ENCODE measurements around the gene LRRK1. TPM values are rescaled to one million over a fixed set of nuclear protein-coding genes. Genes with fewer than 3 reads are reported as not detected.

LRRK1 gene
- total RNA-seq, 1 experiment from 2014 or later = 3.7 TPM

- H3K27me3 ChIP-seq (replicated peaks) = no peaks in the 10 kb centered on the region
- H3K36me3 ChIP-seq = peaks cover 2% of the 10 kb centered on the region
- H3K4me3 ChIP-seq = no peak overlapping the region
- peaks cover 39% of the 10 kb centered on the region for H3K4me1 ChIP-seq (replicated peaks)
- H3K9me3 ChIP-seq (replicated peaks) = no peaks in the 10 kb centered on the region
- H3K27ac ChIP-seq = no peak overlapping the region
- peak in 1 of 2 experiments; percentile 21 for DNase-seq (ENCODE audit: low read depth in 1 of 2, low spot score in 2 of 2)
Observed at GRCh38 chr15:101027920-101028319, 108.8 kb downstream of the LRRK1 start.

GRCh38 chr15:101028321-101028720, 109.2 kb downstream of the LRRK1 start:
- no peaks in the 10 kb centered on the region for H3K27me3 ChIP-seq (replicated peaks)
- peaks cover 35% of the 10 kb centered on the region for H3K4me1 ChIP-seq (replicated peaks)
- H3K36me3 ChIP-seq = peaks cover 2% of the 10 kb centered on the region
- H3K27ac ChIP-seq = no peak overlapping the region
- no peak for DNase-seq (ENCODE audit: low read depth in 1 of 2, low spot score in 2 of 2)
- H3K9me3 ChIP-seq (replicated peaks) = no peaks in the 10 kb centered on the region
- no peak overlapping the region for H3K4me3 ChIP-seq

DNA sequence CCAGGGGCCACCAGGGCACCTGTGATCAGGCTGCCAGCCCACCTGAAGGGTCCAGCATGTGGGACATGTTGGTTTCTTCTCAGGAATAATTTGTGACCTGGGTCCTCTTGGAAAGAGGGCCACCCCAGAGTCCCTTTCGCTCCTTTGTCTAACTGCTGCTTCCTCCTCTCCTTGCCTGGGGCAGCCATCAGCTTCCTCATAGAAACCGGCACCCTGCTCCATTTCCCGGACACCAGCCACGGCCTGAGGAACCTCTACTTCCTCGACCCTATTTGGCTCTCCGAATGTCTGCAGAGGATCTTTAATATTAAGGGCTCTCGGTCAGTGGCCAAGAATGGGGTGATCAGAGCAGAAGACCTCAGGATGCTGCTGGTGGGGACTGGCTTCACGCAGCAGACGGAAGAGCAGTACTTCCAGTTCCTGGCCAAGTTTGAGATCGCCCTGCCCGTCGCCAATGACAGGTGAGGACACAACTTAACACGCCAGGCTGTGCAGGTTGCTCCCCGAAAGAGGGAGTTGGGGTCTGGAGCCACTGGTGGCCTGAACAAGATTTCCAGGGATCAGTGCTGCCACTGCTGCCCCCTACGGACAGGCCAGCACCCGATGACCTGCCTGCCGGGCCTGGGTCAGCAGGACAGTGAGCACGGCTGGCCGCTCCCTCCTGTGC, 109.7 kb downstream of the LRRK1 start:
- Histone ChIP-seq H3K4me3 (no peak overlapping the region), H3K27me3 (replicated peaks) (no peaks in the 10 kb centered on the region), H3K36me3 (peaks cover 2% of the 10 kb centered on the region), H3K27ac (no peak overlapping the region), H3K4me1 (replicated peaks) (peaks cover 29% of the 10 kb centered on the region), H3K9me3 (replicated peaks) (no peaks in the 10 kb centered on the region)
- peak in 1 of 2 experiments; percentile 32 for DNase-seq (ENCODE audit: low read depth in 1 of 2, low spot score in 2 of 2)

DNA sequence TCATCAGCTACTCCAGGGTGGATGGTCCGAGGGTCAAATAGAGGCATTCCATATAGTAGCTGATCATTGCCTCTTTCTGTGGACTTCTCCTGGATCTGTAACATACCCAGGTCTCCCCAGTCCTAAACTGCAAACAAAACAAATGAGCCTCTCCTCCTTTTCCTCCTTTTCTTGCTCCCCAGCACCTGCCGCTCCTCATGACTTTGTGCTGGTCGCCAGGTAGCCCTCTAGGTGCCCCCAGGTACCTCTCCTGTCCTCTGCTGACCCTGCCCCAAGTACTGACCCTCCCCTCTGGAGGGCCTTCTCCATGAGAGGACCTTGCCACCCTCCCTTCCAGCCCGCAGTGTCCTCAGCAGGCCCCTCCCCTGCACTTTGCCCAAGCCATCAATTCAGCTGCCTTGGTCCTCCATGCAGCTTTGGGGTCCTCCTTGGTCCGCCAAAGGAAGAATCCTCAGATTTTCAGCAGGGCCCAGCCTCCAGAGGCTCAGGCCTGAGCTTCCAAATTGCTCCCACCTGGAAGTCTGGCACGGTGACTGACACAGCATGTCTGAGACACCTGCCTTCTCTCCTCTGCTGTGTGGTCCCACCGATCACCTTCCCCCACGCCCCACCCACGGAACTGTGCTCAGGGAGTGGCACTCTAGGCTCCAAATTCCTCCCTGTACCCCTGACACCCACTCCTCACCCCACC, 111.0 kb downstream of the LRRK1 start:
- Histone ChIP-seq H3K4me1 (replicated peaks) (peaks cover 17% of the 10 kb centered on the region), H3K27ac (no peak overlapping the region), H3K36me3 (peaks cover 2% of the 10 kb centered on the region), H3K9me3 (replicated peaks) (peaks cover 2% of the 10 kb centered on the region; the same call in 1 of the 2 replicates), H3K4me3 (no peak overlapping the region), H3K27me3 (replicated peaks) (no peaks in the 10 kb centered on the region)
- peak in 1 of 2 experiments; percentile 27 for DNase-seq (ENCODE audit: low read depth in 1 of 2, low spot score in 2 of 2)

GRCh38 chr15:101031213-101031612, 112.1 kb downstream of the LRRK1 start:
- no peak overlapping the region for H3K4me3 ChIP-seq
- H3K27me3 ChIP-seq (replicated peaks) = no peaks in the 10 kb centered on the region
- H3K27ac ChIP-seq = no peak overlapping the region
- peaks cover 2% of the 10 kb centered on the region; the same call in 1 of the 2 replicates for H3K9me3 ChIP-seq (replicated peaks)
- peak; percentile 66 to 78 for DNase-seq (ENCODE audit: low read depth in 1 of 2, low spot score in 2 of 2)
- peaks cover 16% of the 10 kb centered on the region for H3K4me1 ChIP-seq (replicated peaks)
- peaks cover 5% of the 10 kb centered on the region for H3K36me3 ChIP-seq

- no peak overlapping the region for H3K27ac ChIP-seq
- H3K4me1 ChIP-seq (replicated peaks) = peaks cover 16% of the 10 kb centered on the region
- no peak overlapping the region for H3K4me3 ChIP-seq
- peaks cover 2% of the 10 kb centered on the region; the same call in 1 of the 2 replicates for H3K9me3 ChIP-seq (replicated peaks)
- peaks cover 5% of the 10 kb centered on the region for H3K36me3 ChIP-seq
- DNase-seq (ENCODE audit: low read depth in 1 of 2, low spot score in 2 of 2) = no peak
- H3K27me3 ChIP-seq (replicated peaks) = no peaks in the 10 kb centered on the region
Observed at GRCh38 chr15:101033801-101034200, 114.6 kb downstream of the LRRK1 start.

DNA sequence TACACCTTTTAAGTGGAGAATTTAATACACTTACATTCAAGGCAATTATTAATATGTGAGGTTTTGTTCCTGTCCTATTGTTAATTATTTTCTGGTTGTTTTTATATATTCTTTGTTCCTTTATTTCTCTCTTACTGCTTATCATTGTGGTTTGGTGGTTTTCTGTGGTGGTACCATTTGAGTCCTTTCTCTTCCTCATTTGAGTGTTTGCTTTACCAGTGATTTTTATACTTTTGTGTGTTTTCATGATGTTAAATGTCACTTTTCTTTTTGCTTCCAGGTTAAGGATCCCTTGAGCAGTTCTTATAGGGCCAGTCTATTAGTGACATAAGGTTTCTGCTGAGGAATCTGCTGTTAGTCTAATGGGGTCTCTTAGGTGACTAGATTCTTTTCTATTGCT, 116.5 kb downstream of the LRRK1 start:
- Histone ChIP-seq H3K27me3 (replicated peaks) (no peaks in the 10 kb centered on the region), H3K36me3 (peaks cover 3% of the 10 kb centered on the region; the same call in 1 of the 2 replicates), H3K27ac (no peak overlapping the region), H3K4me1 (replicated peaks) (peaks cover 15% of the 10 kb centered on the region), H3K4me3 (no peak overlapping the region), H3K9me3 (replicated peaks) (peaks cover 2% of the 10 kb centered on the region; the same call in 1 of the 2 replicates)
- no peak for DNase-seq (ENCODE audit: low read depth in 1 of 2, low spot score in 2 of 2)

- Histone ChIP-seq H3K4me3 (no peak overlapping the region), H3K36me3 (peaks cover 3% of the 10 kb centered on the region; the same call in 1 of the 2 replicates), H3K9me3 (replicated peaks) (peaks cover 2% of the 10 kb centered on the region; the same call in 1 of the 2 replicates), H3K4me1 (replicated peaks) (peaks cover 9% of the 10 kb centered on the region), H3K27ac (no peak overlapping the region), H3K27me3 (replicated peaks) (no peaks in the 10 kb centered on the region)
- no peak for DNase-seq (ENCODE audit: low read depth in 1 of 2, low spot score in 2 of 2)
Observed at GRCh38 chr15:101036189-101036588, 117.0 kb downstream of the LRRK1 start.

GRCh38 chr15:101037090-101037830, 118.1 kb downstream of the LRRK1 start:
- peak in 1 of 2 experiments; percentile 31 for DNase-seq (ENCODE audit: low read depth in 1 of 2, low spot score in 2 of 2)
- Histone ChIP-seq H3K9me3 (replicated peaks) (peaks cover 2% of the 10 kb centered on the region; the same call in 1 of the 2 replicates), H3K4me1 (replicated peaks) (no peaks in the 10 kb centered on the region), H3K36me3 (peaks cover 3% of the 10 kb centered on the region; the same call in 1 of the 2 replicates), H3K4me3 (no peak overlapping the region), H3K27me3 (replicated peaks) (no peaks in the 10 kb centered on the region), H3K27ac (no peak overlapping the region)

DNA sequence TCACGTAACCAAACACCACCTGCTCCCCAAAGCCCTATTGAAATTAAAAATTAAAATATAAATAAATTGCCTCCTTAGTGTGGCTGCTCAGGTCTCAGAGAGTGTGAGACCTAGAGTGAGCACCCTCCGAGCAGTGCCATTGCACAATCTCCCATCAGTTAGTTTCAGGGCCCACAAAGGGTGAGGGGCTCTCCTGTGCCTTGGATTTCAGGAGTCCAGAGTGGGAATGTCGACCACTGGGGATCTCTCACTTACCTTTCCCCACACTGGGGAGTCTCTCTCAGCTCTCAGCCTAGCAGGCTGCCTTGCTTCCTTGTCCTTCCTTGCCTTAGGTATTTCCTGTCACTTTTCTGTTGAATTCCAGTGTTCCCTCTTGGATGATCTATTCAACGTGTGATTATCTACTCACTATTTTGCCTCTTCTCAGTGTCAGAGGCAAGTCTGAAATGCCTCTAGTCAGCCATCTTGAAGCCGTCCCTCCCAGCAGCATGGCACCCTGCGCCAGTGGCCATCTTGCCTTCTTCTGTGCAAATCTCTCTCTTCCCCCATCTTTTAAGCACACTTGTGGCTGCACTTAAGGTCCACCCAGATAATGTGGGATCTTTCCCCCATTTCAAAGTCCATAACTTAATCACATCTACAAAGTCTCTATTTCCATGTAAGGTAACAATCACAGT, 119.3 kb downstream of the LRRK1 start:
- Histone ChIP-seq H3K36me3 (peaks cover 6% of the 10 kb centered on the region; the same call in 1 of the 2 replicates), H3K27me3 (replicated peaks) (no peaks in the 10 kb centered on the region), H3K4me3 (no peak overlapping the region), H3K27ac (no peak overlapping the region), H3K9me3 (replicated peaks) (peaks cover 2% of the 10 kb centered on the region; the same call in 1 of the 2 replicates), H3K4me1 (replicated peaks) (no peaks in the 10 kb centered on the region)
- DNase-seq (ENCODE audit: low read depth in 1 of 2, low spot score in 2 of 2) = no peak

- DNase-seq (ENCODE audit: low read depth in 1 of 2, low spot score in 2 of 2) = no peak
- peaks cover 6% of the 10 kb centered on the region; the same call in 1 of the 2 replicates for H3K36me3 ChIP-seq
- H3K4me3 ChIP-seq = no peak overlapping the region
- peaks cover 4% of the 10 kb centered on the region for H3K4me1 ChIP-seq (replicated peaks)
- H3K27me3 ChIP-seq (replicated peaks) = no peaks in the 10 kb centered on the region
- H3K27ac ChIP-seq = no peak overlapping the region
- H3K9me3 ChIP-seq (replicated peaks) = 0 out of 2 replicates have a peak, but pooled peaks cover under 1% of the 10 kb centered on the region
Observed at GRCh38 chr15:101039461-101039860, 120.3 kb downstream of the LRRK1 start.

GRCh38 chr15:101042320-101042719, 123.2 kb downstream of the LRRK1 start:
- H3K36me3 ChIP-seq = peaks cover 17% of the 10 kb centered on the region
- no peaks in the 10 kb centered on the region for H3K27me3 ChIP-seq (replicated peaks)
- H3K4me3 ChIP-seq = no peak overlapping the region
- H3K4me1 ChIP-seq (replicated peaks) = peaks cover 33% of the 10 kb centered on the region
- peak in 1 of 2 experiments; percentile 28 for DNase-seq (ENCODE audit: low read depth in 1 of 2, low spot score in 2 of 2)
- H3K9me3 ChIP-seq (replicated peaks) = no peaks in the 10 kb centered on the region; the same call in 1 of the 2 replicates
- no peak overlapping the region for H3K27ac ChIP-seq

GRCh38 chr15:101043011-101043410, 123.9 kb downstream of the LRRK1 start:
- Histone ChIP-seq H3K27ac (no peak overlapping the region), H3K4me3 (no peak overlapping the region), H3K9me3 (replicated peaks) (no peaks in the 10 kb centered on the region; the same call in 1 of the 2 replicates), H3K4me1 (replicated peaks) (peaks cover 38% of the 10 kb centered on the region), H3K36me3 (peaks cover 18% of the 10 kb centered on the region), H3K27me3 (replicated peaks) (no peaks in the 10 kb centered on the region)
- peak in 1 of 2 experiments; percentile 15 for DNase-seq (ENCODE audit: low read depth in 1 of 2, low spot score in 2 of 2)
